CD14-positive monocyte (primary cell): ENCODE results near the gene HPSE2. TPM values are rescaled to one million over a fixed set of nuclear protein-coding genes. Genes with fewer than 3 reads are reported as not detected.

Experiments used
- DNase-seq, 3 donors: peaks; one replicate each; pipeline ENCODE4 v3.0.0-alpha.2; 2011 to 2022
- H2AFZ ChIP-seq: 2 replicates; pipeline ENCODE4 v1.6.0; 2012; ENCODE audit warnings: mild to moderate bottlenecking, low read depth, low read length, inconsistent platforms; ENCODE audit not compliant: insufficient read depth, poor library complexity, severe bottlenecking
- H3K27ac ChIP-seq, 2 donors: 1 replicate in 1 of 2; 2 replicates in 1 of 2; pipeline ENCODE4 v1.5.1; 2012 to 2013; ENCODE audit warnings: low read length in 2 of 2, control low read depth in 1 of 2, inconsistent platforms in 1 of 2, low read depth in 1 of 2, mild to moderate bottlenecking in 1 of 2
- H3K27me3 ChIP-seq, 2 donors: one replicate each; pipeline versions ENCODE4 v1.6.0 to v1.6.1; 2011 to 2013; ENCODE audit warnings: low read length in 2 of 2; ENCODE audit not compliant: control insufficient read depth in 2 of 2, insufficient read depth in 2 of 2
- H3K36me3 ChIP-seq, 2 donors: replicated peaks in 1 of 2; 1 replicate in 1 of 2; 2 replicates in 1 of 2; pipeline versions ENCODE4 v1.5.1 to v1.6.1; 2012 to 2013; ENCODE audit warnings: low read length in 2 of 2, control low read depth in 1 of 2, inconsistent platforms in 1 of 2, mild to moderate bottlenecking in 1 of 2; ENCODE audit not compliant: insufficient read depth in 2 of 2, control insufficient read depth in 1 of 2
- H3K4me1 ChIP-seq, 2 donors: 1 replicate in 1 of 2; 2 replicates in 1 of 2; pipeline versions ENCODE4 v1.5.1 to v1.6.1; 2012 to 2013; ENCODE audit warnings: low read length in 2 of 2, control low read depth in 1 of 2, inconsistent platforms in 1 of 2, mild to moderate bottlenecking in 1 of 2, moderate library complexity in 1 of 2; ENCODE audit not compliant: insufficient read depth in 2 of 2, control insufficient read depth in 1 of 2
- H3K4me2 ChIP-seq: replicated peaks from 2 replicates; pipeline ENCODE3; 2012; ENCODE audit warnings: low read length, moderate library complexity, mild to moderate bottlenecking; ENCODE audit not compliant: poor library complexity, severe bottlenecking; ENCODE audit errors: extremely low read depth
- H3K4me3 ChIP-seq, 3 experiments: fragments of 200-600 bp in 1 of 3; sonication (generic) in 1 of 3; replicated peaks in 1 of 3; 1 replicate in 2 of 3; 2 replicates in 1 of 3; pipeline ENCODE4 v1.5.1; 2011 to 2013; ENCODE audit warnings: low read length in 3 of 3, mild to moderate bottlenecking in 3 of 3, control low read depth in 2 of 3, low read depth in 2 of 3, inconsistent platforms in 1 of 3, moderate library complexity in 1 of 3
- H3K79me2 ChIP-seq: 2 replicates; pipeline ENCODE4 v1.6.0; 2012; ENCODE audit warnings: mild to moderate bottlenecking, control low read depth, inconsistent platforms, low read length, moderate library complexity; ENCODE audit not compliant: insufficient read depth
- H3K9ac ChIP-seq: 2 replicates; pipeline ENCODE4 v1.6.0; 2017; ENCODE audit warnings: low read length, mild to moderate bottlenecking; ENCODE audit not compliant: insufficient read depth, poor library complexity, severe bottlenecking
- H3K9me3 ChIP-seq, 2 donors: replicated peaks in 1 of 2; 1 replicate in 1 of 2; 2 replicates in 1 of 2; pipeline versions ENCODE4 v1.5.1 to v1.6.1; 2012 to 2013; ENCODE audit warnings: low read length in 2 of 2, control low read depth in 1 of 2; ENCODE audit not compliant: control insufficient read depth in 1 of 2, insufficient read depth in 1 of 2
- H4K20me1 ChIP-seq: 2 replicates; pipeline ENCODE4 v1.6.0; 2012; ENCODE audit warnings: mild to moderate bottlenecking, low read length, control low read depth, moderate library complexity; ENCODE audit not compliant: insufficient read depth
- H3K27ac Mint-ChIP-seq, 7 donors: one replicate each; pipeline ENCODE4 v1.8.0; 2020; ENCODE audit warnings: mild to moderate bottlenecking in 7 of 7, mixed read lengths in 7 of 7, moderate library complexity in 6 of 7, inconsistent platforms in 2 of 7
- H3K27me3 Mint-ChIP-seq, 3 donors: one replicate each; pipeline ENCODE4 v1.8.0; 2021 to 2022; ENCODE audit warnings: low read depth in 3 of 3, mild to moderate bottlenecking in 3 of 3, mixed read lengths in 3 of 3, moderate library complexity in 3 of 3, inconsistent platforms in 1 of 3
- H3K36me3 Mint-ChIP-seq, 2 donors: one replicate each; pipeline ENCODE4 v1.8.0; 2020; ENCODE audit warnings: mixed read lengths in 2 of 2, inconsistent platforms in 1 of 2, mild to moderate bottlenecking in 1 of 2
- H3K4me1 Mint-ChIP-seq: one replicate; pipeline ENCODE4 v1.8.0; 2020; ENCODE audit warnings: mild to moderate bottlenecking, mixed read lengths
- H3K4me3 Mint-ChIP-seq, 2 donors: one replicate each; pipeline ENCODE4 v1.8.0; 2020; ENCODE audit warnings: mild to moderate bottlenecking in 2 of 2, mixed read lengths in 2 of 2, moderate library complexity in 1 of 2
- H3K9me3 Mint-ChIP-seq, 7 donors: one replicate each; pipeline ENCODE4 v1.8.0; 2020 to 2022; ENCODE audit warnings: mixed read lengths in 7 of 7, mild to moderate bottlenecking in 6 of 7, moderate library complexity in 6 of 7, inconsistent platforms in 2 of 7
- CTCF ChIP-seq: fragments of 200-600 bp; IDR thresholded peaks from one replicate; pipeline ENCODE4 v1.8.0; 2022; ENCODE audit warnings: antibody characterized with exemption, mild to moderate bottlenecking
- WGBS: methylation state at CpG from one replicate; pipeline ENCODE4 v1.1.5; 2013; ENCODE audit warnings: missing lambda C conversion rate; ENCODE audit not compliant: insufficient coverage; 5-methylcytosine and 5-hydroxymethylcytosine counted together
- intact Hi-C, 2 donors: fragments of 100-400 bp; cut with micrococcal nuclease; formaldehyde crosslinking; loops; one replicate each; pipeline versions ENCODE4 v1.15.0 to v1.15.1; 2023
- polyA plus RNA-seq, 3 donors: library from polyadenylated mRNA; depleted of rRNA in 1 of 3; unstranded in 2 of 3; stranded (reverse) in 1 of 3; fragments of 300-500 nt in 2 of 3; fragments of >200 nt in 1 of 3; fragmentation: Illumina TruSeq in 2 of 3; gene quantifications; 1 replicate in 2 of 3; 2 replicates in 1 of 3; pipeline ENCODE4 v1.2.3, GENCODE V29; 2012 to 2021

The HPSE2 gene
- polyA plus RNA-seq, 3 donors, result not detected

- H3K4me1 Mint-ChIP-seq, result no peaks in the 10 kb centered on the region
- no peak for TF ChIP-seq CTCF
- no peaks in the 10 kb centered on the region for H3K36me3 Mint-ChIP-seq
- no peak overlapping the region for H3K27ac Mint-ChIP-seq
- Histone ChIP-seq H4K20me1 (no peaks in the 10 kb centered on the region), H3K4me3 (no peak overlapping the region), H3K79me2 (no peaks in the 10 kb centered on the region), H3K27me3 (no peaks in the 10 kb centered on the region), H2AFZ (no peak overlapping the region), H3K27ac (no peak overlapping the region), H3K9me3 (no peaks in the 10 kb centered on the region), H3K4me1 (no peaks in the 10 kb centered on the region), H3K4me2 (no peak overlapping the region), H3K36me3 (no peaks in the 10 kb centered on the region), H3K9ac (no peak overlapping the region)
- no peaks in the 10 kb centered on the region for H3K9me3 Mint-ChIP-seq
- no peak overlapping the region for H3K4me3 Mint-ChIP-seq
- H3K27me3 Mint-ChIP-seq, result peaks cover 1 to 9% (median 3%) of the 10 kb centered on the region in 3 donors
- no peak for DNase-seq
- intact Hi-C loops, result no loop called here
Observed at GRCh38 chr10:98676895-98677294, 558.8 kb downstream of the HPSE2 start.

DNA sequence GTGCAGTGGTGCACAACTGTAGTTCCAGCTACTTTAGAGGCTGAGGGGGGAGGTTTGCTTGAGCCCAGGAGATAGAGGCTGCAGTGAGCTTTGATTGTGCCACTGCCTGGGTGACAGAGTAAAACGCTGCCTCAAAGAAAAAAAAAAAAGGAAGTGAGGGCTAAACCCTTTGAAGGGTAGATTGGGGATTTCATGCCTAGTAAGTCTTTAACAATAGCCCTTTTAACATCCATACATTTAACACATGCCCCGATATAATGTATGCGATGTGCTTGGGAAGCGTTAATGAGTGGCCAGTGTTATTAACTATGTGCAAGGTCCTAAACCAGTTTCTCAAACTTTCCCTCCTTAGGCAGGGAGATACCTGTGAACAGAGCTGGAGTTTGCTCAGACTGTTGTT is 559.8 kb downstream of the HPSE2 start:
- H2AFZ ChIP-seq, result no peak overlapping the region
- intact Hi-C loops, result no loop called here
- H3K4me3 ChIP-seq, result no peak overlapping the region
- H3K27me3 ChIP-seq, result no peaks in the 10 kb centered on the region
- DNase-seq, result no peak
- no peaks in the 10 kb centered on the region for H3K79me2 ChIP-seq
- Mint-ChIP-seq H3K27ac (no peak overlapping the region), H3K4me3 (no peak overlapping the region), H3K27me3 (peaks cover 1 to 8% (median 3%) of the 10 kb centered on the region in 3 donors), H3K4me1 (no peaks in the 10 kb centered on the region), H3K36me3 (no peaks in the 10 kb centered on the region), H3K9me3 (no peaks in the 10 kb centered on the region)
- no peak for TF ChIP-seq CTCF
- H4K20me1 ChIP-seq, result no peaks in the 10 kb centered on the region
- H3K9me3 ChIP-seq, result no peaks in the 10 kb centered on the region
- no peaks in the 10 kb centered on the region for H3K36me3 ChIP-seq
- WGBS, result no CpG with 5 or more reads among the region's 4 CpGs
- H3K4me1 ChIP-seq, result no peaks in the 10 kb centered on the region
- no peak overlapping the region for H3K27ac ChIP-seq
- H3K4me2 ChIP-seq, result no peak overlapping the region
- no peak overlapping the region for H3K9ac ChIP-seq
